SK-N-SH (cell line): ENCODE results near the gene ISM1. TPM values are rescaled to one million over a fixed set of nuclear protein-coding genes. Genes with fewer than 3 reads are reported as not detected.

Experiments
- CTCF ChIA-PET: fragments of 300-600, 350-600 bp; formaldehyde crosslinking; extraction: SDS; loops from one replicate; lab custom pipeline; 2021; lab: Yijun Ruan, JAX
- POLR2A ChIA-PET: fragments of 350-600 bp; sonication (Branson Sonifier 250); formaldehyde crosslinking; extraction: SDS; loops from one replicate; lab custom pipeline; 2020; ENCODE audit warnings: antibody characterized with exemption, inconsistent platforms; lab: Yijun Ruan, JAX
- DNase-seq: peaks from one replicate; pipeline ENCODE4 v3.0.0; 2012
- H2AFZ ChIP-seq: fragments of 200-600 bp; sonication (generic); 2 replicates; pipeline ENCODE4 v1.8.1; 2016; ENCODE audit warnings: antibody characterized with exemption, mild to moderate bottlenecking, low read depth
- H3F3A ChIP-seq: fragments of 200-600 bp; sonication (generic); replicated peaks from 2 replicates; pipeline ENCODE3; 2016; ENCODE audit warnings: antibody characterized with exemption, mild to moderate bottlenecking; ENCODE audit not compliant: insufficient read depth
- H3K27ac ChIP-seq, 2 experiments: fragments of 200-500 bp in 1 of 2; fragments of 200-600 bp in 1 of 2; sonication (Bioruptor generic) in 1 of 2; sonication (generic), shearing (Covaris generic) in 1 of 2; 2 replicates each; pipeline versions ENCODE4 v1.5.1 to v1.6.1; 2014 to 2016; ENCODE audit warnings: low read depth in 2 of 2, inconsistent platforms in 1 of 2, low read length in 1 of 2, mild to moderate bottlenecking in 1 of 2, mixed read lengths in 1 of 2
- H3K27me3 ChIP-seq: fragments of 200-600 bp; sonication (generic), shearing (Covaris generic); 2 replicates; pipeline ENCODE4 v1.6.1; 2016; ENCODE audit warnings: mixed run types; ENCODE audit not compliant: insufficient read depth
- H3K36me3 ChIP-seq, 2 experiments: fragments of 200-500 bp in 1 of 2; fragments of 200-600 bp in 1 of 2; sonication (Bioruptor generic) in 1 of 2; sonication (generic) in 1 of 2; replicated peaks in 1 of 2; 2 replicates each; pipeline versions ENCODE3 to v1.5.1; 2014 to 2016; ENCODE audit warnings: low read length in 1 of 2, mild to moderate bottlenecking in 1 of 2; ENCODE audit not compliant: insufficient read depth in 2 of 2, control insufficient read depth in 1 of 2
- H3K4me1 ChIP-seq, 2 experiments: fragments of 200-500 bp in 1 of 2; fragments of 200-600 bp in 1 of 2; sonication (Bioruptor generic) in 1 of 2; sonication (generic), shearing (Covaris generic) in 1 of 2; 2 replicates each; pipeline versions ENCODE4 v1.5.1 to v1.6.1; 2014 to 2016; ENCODE audit warnings: low read depth in 1 of 2, low read length in 1 of 2, mixed run types in 1 of 2; ENCODE audit not compliant: insufficient read depth in 2 of 2, control insufficient read depth in 1 of 2
- H3K4me2 ChIP-seq: fragments of 200-600 bp; sonication (generic), shearing (Covaris generic); 2 replicates; pipeline ENCODE4 v1.6.1; 2017; ENCODE audit warnings: mixed run types
- H3K4me3 ChIP-seq, 2 experiments: fragments of 200-500 bp in 1 of 2; fragments of 200-600 bp in 1 of 2; sonication (Bioruptor generic) in 1 of 2; sonication (generic), shearing (Covaris generic) in 1 of 2; 2 replicates each; pipeline versions ENCODE4 v1.5.1 to v1.8.1; 2014 to 2016; ENCODE audit warnings: low read depth in 2 of 2, inconsistent platforms in 1 of 2, low read length in 1 of 2, mild to moderate bottlenecking in 1 of 2, mixed read lengths in 1 of 2, moderate library complexity in 1 of 2
- H3K79me2 ChIP-seq: fragments of 200-600 bp; sonication (generic); 2 replicates; pipeline ENCODE4 v1.8.1; 2017; ENCODE audit warnings: mild to moderate bottlenecking; ENCODE audit not compliant: insufficient read depth
- H3K9ac ChIP-seq: fragments of 200-600 bp; sonication (generic); 2 replicates; pipeline ENCODE4 v1.6.1; 2017; ENCODE audit warnings: mixed run types
- H3K9me2 ChIP-seq: fragments of 200-600 bp; sonication (generic); 2 replicates; pipeline ENCODE4 v1.6.1; 2017; ENCODE audit warnings: mixed run types
- H3K9me3 ChIP-seq: fragments of 200-600 bp; sonication (generic); 2 replicates; pipeline ENCODE4 v1.6.1; 2017; ENCODE audit warnings: mixed run types, mild to moderate bottlenecking, moderate library complexity
- H4K20me1 ChIP-seq: fragments of 200-600 bp; sonication (generic); 2 replicates; pipeline ENCODE4 v1.6.1; 2017; ENCODE audit warnings: mild to moderate bottlenecking, mixed run types; ENCODE audit not compliant: insufficient read depth
- CTCF ChIP-seq: fragments of 200-600 bp; sonication (generic); IDR thresholded peaks from 2 replicates; pipeline ENCODE4 v1.6.1; 2017; ENCODE audit warnings: antibody characterized with exemption, mild to moderate bottlenecking, moderate library complexity
- EP300 ChIP-seq, 2 experiments: IDR thresholded peaks; 2 replicates each; pipeline versions ENCODE4 v1.4.0 to v1.6.1; 2012; ENCODE audit warnings: borderline replicate concordance in 1 of 2, low read depth in 1 of 2, low read length in 1 of 2
- FOSL2 ChIP-seq: IDR thresholded peaks from 2 replicates; pipeline ENCODE4 v1.4.0; 2012; ENCODE audit warnings: low read depth, mild to moderate bottlenecking, moderate library complexity, borderline replicate concordance
- GABPA ChIP-seq: IDR thresholded peaks from 2 replicates; pipeline ENCODE4 v1.4.0; 2012; ENCODE audit warnings: low read depth, mild to moderate bottlenecking
- GATA2 ChIP-seq: sonication (generic); formaldehyde crosslinking; IDR thresholded peaks from 2 replicates; pipeline ENCODE4 v1.5.0; 2020; ENCODE audit warnings: mild to moderate bottlenecking, missing genetic modification reagents
- IRF3 ChIP-seq: fragments of 150-350 bp; IDR thresholded peaks from 2 replicates; pipeline ENCODE4 v1.6.1; 2016; ENCODE audit warnings: mild to moderate bottlenecking, low read depth, low read length
- JUND ChIP-seq: IDR thresholded peaks from 2 replicates; pipeline ENCODE4 v1.4.0; 2012
- MXI1 ChIP-seq: IDR thresholded peaks from 2 replicates; pipeline ENCODE4 v1.6.1; 2012; ENCODE audit warnings: mild to moderate bottlenecking, low read depth, low read length, improper control_type of control experiment
- NRF1 ChIP-seq: IDR thresholded peaks from 2 replicates; pipeline ENCODE4 v1.6.1; 2012; ENCODE audit warnings: low read depth, mild to moderate bottlenecking, low read length
- PBX3 ChIP-seq: IDR thresholded peaks from 2 replicates; pipeline ENCODE4; 2012
- POLR2AphosphoS5 ChIP-seq: IDR thresholded peaks from 2 replicates; pipeline ENCODE4 v1.6.1; 2012; ENCODE audit warnings: low read depth, low read length
- RCOR1 ChIP-seq: fragments of 150-350 bp; IDR thresholded peaks from 2 replicates; pipeline ENCODE4 v1.6.1; 2017; ENCODE audit warnings: antibody characterized with exemption, low read length
- REST ChIP-seq: IDR thresholded peaks from 2 replicates; pipeline ENCODE4 v1.6.1; 2012; ENCODE audit warnings: mild to moderate bottlenecking, low read depth, low read length, moderate library complexity
- RFX5 ChIP-seq: IDR thresholded peaks from 2 replicates; pipeline ENCODE4 v1.6.1; 2012; ENCODE audit warnings: mild to moderate bottlenecking, improper control_type of control experiment, low read length
- TEAD4 ChIP-seq: IDR thresholded peaks from 2 replicates; pipeline ENCODE4 v1.4.0; 2012; ENCODE audit warnings: mild to moderate bottlenecking, borderline replicate concordance; ENCODE audit not compliant: insufficient read depth
- ZBTB33 ChIP-seq: IDR thresholded peaks from 2 replicates; pipeline ENCODE4 v1.4.0; 2012; ENCODE audit warnings: low read depth, borderline replicate concordance
- WGBS: methylation state at CpG from one replicate; pipeline ENCODE4 v1.1.6; 2017; ENCODE audit warnings: low lambda C conversion rate; 5-methylcytosine and 5-hydroxymethylcytosine counted together
- polyA plus RNA-seq, 3 experiments: library from polyadenylated mRNA; depleted of rRNA; stranded (reverse); fragments of >200 nt; gene quantifications; 2 replicates each; pipeline ENCODE4 v1.2.3, GENCODE V29; 2012
- TF ChIP-seq, protein P1 (sequence below): fragments of 150-350 bp; IDR thresholded peaks from 2 replicates; pipeline ENCODE4 v1.6.1; 2017; ENCODE audit warnings: antibody characterized with exemption, low read length, low read depth, borderline replicate concordance

The ISM1 gene
- polyA plus RNA-seq, 1 of the 3 experiments (the other 2 are of a cell fraction): not detected

DNA sequence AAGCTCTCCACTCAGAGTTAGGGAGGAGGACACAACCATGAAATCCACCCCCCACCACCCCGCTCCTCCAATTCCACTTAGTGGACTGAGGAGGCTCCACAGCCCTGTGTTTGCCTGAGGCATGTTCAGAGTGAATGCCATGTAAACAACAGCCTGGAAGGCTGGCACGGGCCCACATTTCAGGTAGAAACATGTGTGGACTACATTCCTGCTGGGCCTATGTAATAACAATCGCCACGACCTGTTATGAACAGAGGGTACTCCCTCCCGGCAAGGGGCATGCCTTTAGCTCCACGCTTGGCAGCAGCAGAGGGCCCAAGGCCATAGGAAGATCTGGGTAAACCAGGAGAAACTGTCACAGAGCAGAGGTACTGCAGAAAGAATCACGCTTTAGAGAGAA is 65.5 kb downstream of the ISM1 start:
- no peaks in the 10 kb centered on the region for H4K20me1 ChIP-seq
- H3K36me3 ChIP-seq: no peaks in the 10 kb centered on the region
- H3K27ac ChIP-seq: no peak overlapping the region
- H3K4me1 ChIP-seq: peaks cover 0 to 5% of the 10 kb centered on the region in 2 experiments; a peak in 1 of 4 replicates
- TF ChIP-seq GABPA (no peak), NRF1 (no peak), MXI1 (no peak), CTCF (no peak), RCOR1 (no peak), FOSL2 (no peak), PBX3 (no peak), RFX5 (no peak), REST (no peak), POLR2AphosphoS5 (no peak), IRF3 (no peak), GATA2 (CRISPR knock-in tag) (no peak), TEAD4 (no peak), ZBTB33 (no peak), EP300 (IDR thresholded peaks at IDR 0.05; ENCODE audit: borderline replicate concordance in 1 of 2, low read depth in 1 of 2, low read length in 1 of 2) (no peak), JUND (no peak)
- TF ChIP-seq, protein P1, sequence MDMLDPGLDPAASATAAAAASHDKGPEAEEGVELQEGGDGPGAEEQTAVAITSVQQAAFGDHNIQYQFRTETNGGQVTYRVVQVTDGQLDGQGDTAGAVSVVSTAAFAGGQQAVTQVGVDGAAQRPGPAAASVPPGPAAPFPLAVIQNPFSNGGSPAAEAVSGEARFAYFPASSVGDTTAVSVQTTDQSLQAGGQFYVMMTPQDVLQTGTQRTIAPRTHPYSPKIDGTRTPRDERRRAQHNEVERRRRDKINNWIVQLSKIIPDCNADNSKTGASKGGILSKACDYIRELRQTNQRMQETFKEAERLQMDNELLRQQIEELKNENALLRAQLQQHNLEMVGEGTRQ: no peak
- no peak overlapping the region for H2AFZ ChIP-seq
- ChIA-PET CTCF (interaction anchor here (1.1 to 1.9 kb wide), 2 partner anchors 13 to 16 kb away, joined by 3 to 7 read pairs; no protein-coding TSS in a partner anchor), POLR2A (no interaction called here)
- H3K9me2 ChIP-seq: no peaks in the 10 kb centered on the region
- H3K27me3 ChIP-seq: no peaks in the 10 kb centered on the region
- no peaks in the 10 kb centered on the region for H3K9me3 ChIP-seq
- no peak for DNase-seq
- H3K4me3 ChIP-seq: no peak overlapping the region
- H3F3A ChIP-seq: no peaks in the 10 kb centered on the region
- no peak overlapping the region for H3K9ac ChIP-seq
- no peaks in the 10 kb centered on the region for H3K79me2 ChIP-seq
- WGBS: 49% methylated on average over 7 of the region's 7 CpGs
- no peak overlapping the region for H3K4me2 ChIP-seq
